SKM-1 treated with dmso at 0.1 percent for 144 hours (cell line): ENCODE measurements around the gene HUWE1.
"Not testable (repeated sequence)": the region's sequence is repeated elsewhere in the genome, so short reads cannot be mapped to it uniquely, and the experiment has no call there.

Experiments
- DNase-seq: peaks from one replicate; lab custom pipeline; 2025; ENCODE audit not compliant: unreplicated experiment; lab: John Stamatoyannopoulos, UW

The HUWE1 gene

GRCh38 chrX:53531255-53531966 is 155.1 kb downstream of the HUWE1 start:
- not testable (repeated sequence) for DNase-seq

- no peak for DNase-seq
These were observed 159.5 kb downstream of the HUWE1 start for GRCh38 chrX:53526999-53527398.

GRCh38 chrX:53511322-53511721 is 175.2 kb downstream of the HUWE1 start:
- DNase-seq = no peak

- DNase-seq = not testable (repeated sequence)
These were observed 182.5 kb downstream of the HUWE1 start for GRCh38 chrX:53504035-53504434.

GRCh38 chrX:53494436-53494835 is 192.1 kb downstream of the HUWE1 start:
- DNase-seq = no peak

- DNase-seq = no peak
These were observed 200.2 kb downstream of the HUWE1 start for GRCh38 chrX:53486285-53486684.

- DNase-seq = no peak
These were observed 202.6 kb downstream of the HUWE1 start for GRCh38 chrX:53483838-53484405.

GRCh38 chrX:53483416-53483815 is 203.1 kb downstream of the HUWE1 start:
- DNase-seq = no peak
